H1 (cell line): ENCODE data around the gene EFHB.

ENCODE experiments used
- CHD1 ChIP-seq: IDR thresholded peaks from 2 replicates; pipeline ENCODE4 v1.6.1; 2012; ENCODE audit warnings: low read depth, low read length, improper control_type of control experiment
- CTCF ChIP-seq, 3 experiments: IDR thresholded peaks; 1 replicate in 2 of 3; 2 replicates in 1 of 3; pipeline versions ENCODE4 v1.5.1 to v1.6.1; 2011; ENCODE audit warnings: low read length in 3 of 3, mild to moderate bottlenecking in 3 of 3, inconsistent platforms in 2 of 3, low read depth in 1 of 3, moderate library complexity in 1 of 3; ENCODE audit not compliant: insufficient read depth in 1 of 3; ENCODE audit errors: control extremely low read depth in 1 of 3
- EGR1 ChIP-seq: IDR thresholded peaks from 2 replicates; pipeline ENCODE4 v1.6.1; 2011; ENCODE audit warnings: low read depth, low read length, borderline replicate concordance
- HDAC2 ChIP-seq, 2 experiments: fragments of 300-600 bp in 1 of 2; sonication (generic) in 1 of 2; IDR thresholded peaks; 2 replicates each; pipeline ENCODE4 v1.6.1; 2011 to 2012; ENCODE audit warnings: low read depth in 2 of 2, low read length in 2 of 2, mild to moderate bottlenecking in 2 of 2, moderate library complexity in 2 of 2, borderline replicate concordance in 1 of 2, inconsistent platforms in 1 of 2

- TF ChIP-seq HDAC2 (IDR thresholded peaks at IDR 0.05; ENCODE audit: borderline replicate concordance in 1 of 2, low read depth in 2 of 2, low read length in 2 of 2) (no peak), CTCF (IDR thresholded peaks at IDR 0.05; ENCODE audit: control extremely low read depth in 1 of 3, insufficient read depth in 1 of 3, low read depth in 1 of 3, low read length in 3 of 3) (no peak), CHD1 (no peak), EGR1 (no peak)
Measured at GRCh38 chr3:19898721-19899120, 35.3 kb downstream of the EFHB start.
